Fibroblast of skin of left quadriceps (primary cell): ENCODE results near the gene GDF7.
"Not testable (repeated sequence)": the region's sequence is repeated elsewhere in the genome, so short reads cannot be mapped to it uniquely, and the experiment has no call there.

Experiments used
- DNase-seq, 2 experiments: peaks; one replicate each; pipeline ENCODE4 v3.0.0-alpha.2; 2013; ENCODE audit warnings: low read depth in 2 of 2

Gene GDF7

DNA sequence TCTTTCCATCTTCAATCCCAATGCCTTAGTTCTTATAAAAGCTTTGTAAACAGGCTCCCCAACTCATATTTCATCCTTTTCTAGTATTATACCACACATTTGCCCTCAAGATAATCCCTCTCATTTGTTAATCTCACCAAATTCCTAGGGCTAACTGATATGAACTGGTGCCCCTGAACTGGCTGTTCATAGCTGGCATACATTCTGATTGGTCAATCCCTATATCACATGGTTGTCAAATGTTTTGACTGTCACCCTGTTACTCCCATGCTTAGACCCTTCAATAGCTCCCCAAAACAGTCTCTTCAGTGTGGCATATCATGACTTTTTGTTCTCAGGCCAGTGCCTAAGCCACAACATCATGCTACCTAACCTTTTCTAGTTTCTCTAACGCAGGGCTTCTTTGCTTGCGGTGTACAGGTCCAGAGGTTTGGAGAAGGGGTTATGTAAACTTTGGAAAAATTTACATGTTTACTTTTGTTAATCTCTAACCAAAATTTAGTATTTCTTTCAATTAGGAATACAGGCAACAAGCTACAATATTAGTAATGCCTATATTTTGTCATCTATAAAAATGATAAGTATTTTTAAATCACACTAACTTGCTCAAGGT is 30.5 kb downstream of the GDF7 start:
- DNase-seq: no peak

DNA sequence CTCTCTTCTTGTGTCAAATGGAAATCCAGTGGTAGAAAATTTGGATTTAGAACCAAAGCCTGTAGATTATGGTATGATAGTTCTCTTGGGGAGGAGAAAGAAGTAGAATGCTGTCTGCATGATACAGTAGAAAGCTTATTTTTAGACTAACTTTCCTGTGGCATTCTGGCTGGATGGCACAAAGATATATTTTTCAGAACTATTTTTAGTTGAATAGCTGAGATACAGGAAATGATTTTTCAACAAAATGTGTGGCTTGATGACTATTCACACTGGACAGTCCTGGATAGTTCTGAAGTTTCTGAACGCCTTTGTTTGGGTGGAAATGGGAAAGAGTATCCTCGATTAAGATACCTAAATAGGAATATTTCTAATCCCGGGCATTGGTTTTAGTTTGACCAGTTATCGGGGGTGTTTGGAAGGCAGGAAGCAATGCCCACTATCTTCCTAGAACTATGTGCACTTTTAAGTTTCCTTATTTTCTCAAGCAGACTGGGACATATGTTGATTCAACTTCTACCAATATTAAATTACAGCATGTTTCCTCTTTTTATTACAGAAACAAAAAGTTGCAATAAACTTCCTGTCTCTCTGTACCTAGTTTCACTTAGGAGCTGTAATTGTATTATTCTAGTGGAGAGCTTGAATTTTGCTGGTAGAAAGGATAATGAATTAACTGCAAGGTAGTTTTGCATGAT is 32.1 kb downstream of the GDF7 start:
- no peak for DNase-seq

DNA sequence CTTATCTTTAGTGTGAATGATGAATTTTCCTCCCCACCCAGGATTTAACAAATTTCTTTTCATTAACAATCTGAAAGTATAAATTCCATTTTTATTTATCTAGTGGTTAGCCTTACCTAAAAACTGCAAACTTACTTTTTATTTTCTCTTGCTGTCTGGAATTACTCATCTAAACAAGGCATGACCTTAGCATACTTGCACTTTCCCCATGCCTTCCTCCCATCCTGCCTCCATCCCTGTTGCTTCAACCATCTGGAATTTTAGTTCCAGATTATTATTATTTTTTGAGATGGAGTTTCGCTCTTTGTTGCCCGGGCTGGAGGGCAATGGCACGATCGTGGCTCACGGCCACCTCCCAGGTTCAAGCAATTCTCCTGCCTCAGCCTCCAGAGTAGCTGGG is 35.6 kb downstream of the GDF7 start:
- no peak for DNase-seq

GRCh38 chr2:20704886-20705285 is 37.9 kb downstream of the GDF7 start:
- no peak for DNase-seq

DNA sequence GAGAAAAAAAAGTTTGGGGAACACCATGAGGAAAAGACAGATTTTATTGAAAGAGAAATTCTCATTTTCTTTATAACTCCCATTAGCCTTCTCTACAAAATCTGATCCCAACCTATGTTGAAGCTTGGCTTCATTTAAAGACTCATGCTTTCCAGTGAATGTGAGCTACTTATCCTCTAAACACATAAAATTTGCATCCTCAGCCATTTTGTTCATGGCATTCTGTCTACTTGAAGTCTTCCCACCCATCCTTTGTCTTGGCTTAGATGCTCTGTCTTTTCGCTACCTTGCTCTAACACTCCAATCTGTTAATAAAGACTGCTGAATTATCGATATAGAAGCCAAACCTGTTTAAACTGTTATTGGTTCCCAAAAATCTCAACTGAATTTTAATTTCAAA is 39.3 kb downstream of the GDF7 start:
- no peak for DNase-seq

GRCh38 chr2:20706786-20707185 is 39.8 kb downstream of the GDF7 start:
- no peak for DNase-seq

GRCh38 chr2:20707601-20708000 is 40.7 kb downstream of the GDF7 start:
- DNase-seq: no peak

DNA sequence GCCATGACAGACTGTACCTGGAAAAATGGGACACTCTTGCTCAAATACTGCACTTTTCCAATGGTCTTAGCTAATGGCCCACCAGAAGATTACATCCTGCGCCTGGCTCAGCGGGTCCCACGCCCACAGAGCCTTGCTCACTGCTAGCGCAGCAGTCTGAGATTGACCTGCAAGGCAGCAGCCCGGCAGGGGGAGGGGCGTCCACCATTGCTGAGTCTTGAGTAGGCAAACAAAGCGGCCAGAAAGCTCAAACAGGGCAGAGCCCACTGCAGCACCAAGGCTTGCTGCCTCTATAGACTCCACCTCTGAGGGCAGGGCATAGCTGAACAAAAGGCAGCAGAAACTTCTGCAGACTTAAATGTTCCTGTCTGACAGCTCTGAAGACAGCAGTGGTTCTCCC is 44.7 kb downstream of the GDF7 start:
- not testable (repeated sequence) for DNase-seq

DNA sequence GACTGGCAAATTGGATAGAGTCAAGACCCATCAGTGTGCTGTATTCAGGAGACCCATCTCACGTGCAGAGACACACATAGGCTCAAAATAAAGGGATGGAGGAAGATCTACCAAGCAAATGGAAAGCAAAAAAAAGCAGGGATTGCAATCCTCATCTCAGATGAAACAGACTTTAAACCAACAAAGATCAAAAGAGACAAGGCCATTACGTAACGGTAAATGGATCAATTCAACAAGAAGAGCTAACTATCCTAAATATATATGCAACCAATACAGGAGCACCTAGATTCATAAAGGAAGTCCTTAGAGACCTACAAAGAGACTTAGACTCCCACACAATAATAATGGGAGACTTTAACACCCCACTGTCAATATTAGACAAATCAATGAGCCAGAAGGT is 46.6 kb downstream of the GDF7 start:
- DNase-seq: not testable (repeated sequence)

- not testable (repeated sequence) for DNase-seq
Measured at GRCh38 chr2:20714412-20714811, 47.5 kb downstream of the GDF7 start.

DNA sequence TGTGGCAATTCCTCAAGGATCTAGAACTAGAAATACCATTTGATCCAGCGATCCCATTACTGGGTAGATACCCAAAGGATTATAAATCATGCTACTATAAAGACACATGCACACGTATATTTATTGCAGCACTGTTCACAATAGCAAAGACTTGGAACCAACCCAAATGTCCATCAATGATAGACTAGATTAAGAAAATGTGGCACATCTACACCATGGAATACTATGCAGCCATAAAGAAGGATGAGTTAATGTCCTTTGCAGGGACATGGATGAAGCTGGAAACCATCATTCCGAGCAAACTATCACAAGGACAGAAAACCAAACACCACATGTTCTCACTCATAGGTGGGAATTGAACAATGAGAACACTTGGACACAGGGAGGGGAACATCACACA is 49.2 kb downstream of the GDF7 start:
- DNase-seq: not testable (repeated sequence)

- no peak for DNase-seq
Measured at GRCh38 chr2:20717641-20718040, 50.7 kb downstream of the GDF7 start.

GRCh38 chr2:20722592-20723240 is 55.8 kb downstream of the GDF7 start:
- DNase-seq: no peak

GRCh38 chr2:20723543-20723942 is 56.6 kb downstream of the GDF7 start:
- no peak for DNase-seq

DNA sequence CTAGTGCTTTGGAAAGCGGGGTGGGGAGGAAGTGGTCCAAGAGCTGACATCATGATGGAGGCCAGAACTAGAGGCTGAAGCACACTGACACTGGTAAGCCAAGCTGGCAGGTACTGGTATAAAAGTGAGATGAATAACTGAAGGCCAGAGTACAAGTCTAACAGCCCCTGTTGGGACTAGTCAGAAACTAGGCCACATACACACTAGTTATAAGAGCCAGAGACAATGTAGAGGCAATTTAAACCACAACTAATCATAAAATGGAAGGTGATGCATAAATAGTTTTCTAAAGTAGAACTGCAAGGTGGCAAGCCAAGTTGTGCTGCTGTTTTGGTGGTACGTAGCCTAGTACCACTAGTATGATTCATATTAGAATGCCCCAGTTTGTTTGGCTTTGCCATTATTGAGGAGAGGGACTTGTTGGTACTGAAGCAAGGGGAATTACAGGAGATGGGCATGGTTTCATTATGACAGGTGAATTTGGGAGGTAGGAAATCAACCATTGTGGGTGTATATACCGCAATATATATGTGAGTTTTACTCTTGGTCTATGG is 57.6 kb downstream of the GDF7 start:
- DNase-seq: no peak

DNA sequence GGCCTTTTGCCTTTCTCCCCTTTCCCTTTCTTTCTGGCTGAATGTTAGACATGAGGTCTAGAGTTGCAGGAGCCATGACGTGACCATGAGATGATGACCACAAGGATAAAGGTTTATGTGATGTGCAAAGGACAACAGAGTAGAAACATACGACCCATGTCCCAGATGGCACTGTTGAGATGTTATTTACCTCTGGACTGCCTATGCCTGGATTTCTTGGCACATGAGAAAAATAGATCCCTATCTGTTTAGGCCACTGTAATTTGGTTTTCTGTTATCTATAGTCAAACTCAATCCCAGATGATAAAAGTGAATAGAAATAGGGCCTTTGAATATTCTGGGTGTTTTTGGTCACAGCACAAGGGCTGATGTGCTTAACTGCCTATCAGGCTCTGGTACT is 58.8 kb downstream of the GDF7 start:
- no peak for DNase-seq

DNA sequence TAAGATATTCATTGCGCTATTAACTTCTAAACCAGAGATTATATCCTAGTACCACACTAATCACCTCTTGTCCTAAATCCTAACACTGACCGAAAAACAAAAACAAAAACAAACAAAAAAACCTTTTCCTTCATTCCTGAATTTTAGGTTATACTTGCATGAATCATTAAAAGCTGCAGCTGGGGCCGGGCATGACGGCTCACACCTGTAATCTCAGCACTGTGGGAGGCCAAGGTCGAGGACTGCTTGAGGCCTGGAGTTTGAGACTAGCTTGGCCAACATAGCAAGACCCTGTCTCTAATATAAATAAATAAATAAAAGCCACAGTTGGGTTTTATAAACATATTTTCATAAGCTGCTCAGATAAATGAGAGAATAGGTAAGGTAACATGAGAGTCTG is 60.0 kb downstream of the GDF7 start:
- DNase-seq: no peak

GRCh38 chr2:20728114-20728758 is 61.3 kb downstream of the GDF7 start:
- DNase-seq: no peak
